Endothelial cell of umbilical vein (primary cell): ENCODE results near the gene MYO9A. TPM values are rescaled to one million over a fixed set of nuclear protein-coding genes. Genes with fewer than 3 reads are reported as not detected.

ENCODE experiments used
- BruUV-seq: library from RNA; stranded (reverse); fragments of 400-500 nt; replicated peaks from 2 replicates; lab custom pipeline; 2021; lab: Mats Ljungman, UMichigan
- CTCF ChIA-PET: fragments of 300-600, 350-600 bp; sonication (Branson Sonifier 250); formaldehyde crosslinking; loops from one replicate; lab custom pipeline; 2021; ENCODE audit warnings: antibody characterized with exemption, inconsistent platforms; lab: Charles Lee
- POLR2A ChIA-PET: fragments of 300-600, 350-600 bp; sonication (Branson Sonifier 250); formaldehyde crosslinking; loops from one replicate; lab custom pipeline; 2021; ENCODE audit warnings: antibody characterized with exemption, inconsistent platforms; lab: Charles Lee
- DNase-seq: peaks from one replicate; pipeline ENCODE4 v3.0.0-alpha.2; 2011; ENCODE audit warnings: low read depth, low spot score
- FAIRE-seq: peaks from 2 replicates; lab custom pipeline; 2011; peaks lifted over from hg19 to GRCh38; lab: Jason Lieb, UNC
- H2AFZ ChIP-seq: 2 replicates; pipeline ENCODE4 v1.6.0; 2012; ENCODE audit warnings: low read depth, low read length, control low read depth, inconsistent platforms
- H3K27ac ChIP-seq: 2 replicates; pipeline ENCODE4 v1.5.1; 2011; ENCODE audit warnings: low read depth, mild to moderate bottlenecking, control low read depth, low read length, moderate library complexity; ENCODE audit not compliant: insufficient read depth
- H3K27me3 ChIP-seq, 2 experiments: 2 replicates each; pipeline versions ENCODE4 v1.6.0 to v1.6.1; 2011; ENCODE audit warnings: low read length in 2 of 2, mixed read lengths in 1 of 2; ENCODE audit not compliant: control insufficient read depth in 2 of 2, insufficient read depth in 2 of 2
- H3K36me3 ChIP-seq, 2 experiments: 2 replicates in 1 of 2; 3 replicates in 1 of 2; pipeline ENCODE4 v1.5.1; 2011; ENCODE audit warnings: low read length in 2 of 2, mild to moderate bottlenecking in 1 of 2, moderate library complexity in 1 of 2; ENCODE audit not compliant: control insufficient read depth in 2 of 2, insufficient read depth in 2 of 2; ENCODE audit errors: extremely low read depth in 1 of 2
- H3K4me1 ChIP-seq: 3 replicates; pipeline ENCODE4 v1.5.1; 2011; ENCODE audit warnings: mild to moderate bottlenecking, low read length; ENCODE audit not compliant: control insufficient read depth, insufficient read depth; ENCODE audit errors: extremely low read depth
- H3K4me2 ChIP-seq: 2 replicates; pipeline ENCODE4 v1.6.1; 2011; ENCODE audit warnings: low read length, control low read depth, mixed read lengths; ENCODE audit not compliant: insufficient read depth
- H3K4me3 ChIP-seq, 3 experiments: fragments of 200-600 bp in 1 of 3; sonication (generic), shearing (Covaris generic) in 1 of 3; replicated peaks in 1 of 3; 2 replicates each; pipeline ENCODE4 v1.5.1; 2011 to 2016; ENCODE audit warnings: control low read depth in 3 of 3, low read length in 3 of 3, mild to moderate bottlenecking in 2 of 3, inconsistent platforms in 1 of 3, low read depth in 1 of 3, moderate library complexity in 1 of 3; ENCODE audit not compliant: insufficient read depth in 1 of 3
- H3K79me2 ChIP-seq: 2 replicates; pipeline ENCODE4 v1.6.0; 2012; ENCODE audit warnings: low read length, inconsistent platforms; ENCODE audit not compliant: control insufficient read depth, insufficient read depth
- H3K9ac ChIP-seq: replicated peaks from 2 replicates; pipeline ENCODE3; 2011; ENCODE audit warnings: low read length, control low read depth; ENCODE audit not compliant: insufficient read depth; ENCODE audit errors: extremely low read depth
- H3K9me1 ChIP-seq: replicated peaks from 3 replicates; pipeline ENCODE4 v1.6.0; 2011; ENCODE audit warnings: mild to moderate bottlenecking, low read length; ENCODE audit not compliant: control insufficient read depth, insufficient read depth; ENCODE audit errors: extremely low read depth
- H3K9me3 ChIP-seq: replicated peaks from 2 replicates; pipeline ENCODE4 v1.5.1; 2012; ENCODE audit warnings: low read length, inconsistent platforms; ENCODE audit not compliant: control insufficient read depth, insufficient read depth
- H4K20me1 ChIP-seq: replicated peaks from 2 replicates; pipeline ENCODE3; 2011; ENCODE audit warnings: mild to moderate bottlenecking, low read length; ENCODE audit not compliant: control insufficient read depth, insufficient read depth; ENCODE audit errors: extremely low read depth
- CTCF ChIP-seq, 2 donors: IDR thresholded peaks; 1 replicate in 1 of 2; 2 replicates in 1 of 2; pipeline ENCODE4 v1.5.1; 2011; ENCODE audit warnings: low read length in 2 of 2, mild to moderate bottlenecking in 2 of 2, moderate library complexity in 2 of 2, control low read depth in 1 of 2, inconsistent platforms in 1 of 2, low read depth in 1 of 2; ENCODE audit not compliant: insufficient read depth in 1 of 2; ENCODE audit errors: extremely low read depth in 1 of 2
- EZH2 ChIP-seq: IDR thresholded peaks from 2 replicates; pipeline ENCODE4 v1.6.1; 2012; ENCODE audit warnings: borderline replicate concordance, low read depth, mild to moderate bottlenecking, moderate library complexity, low read length, inconsistent platforms; ENCODE audit not compliant: severe bottlenecking
- FOS ChIP-seq: IDR thresholded peaks from 2 replicates; pipeline ENCODE4 v1.6.1; 2011; ENCODE audit warnings: mild to moderate bottlenecking, low read length, moderate library complexity, borderline replicate concordance; ENCODE audit not compliant: insufficient read depth
- GATA2 ChIP-seq: IDR thresholded peaks from 2 replicates; pipeline ENCODE4 v1.7.0; 2011; ENCODE audit warnings: low read depth, mild to moderate bottlenecking, moderate library complexity, mixed read lengths, low read length; ENCODE audit not compliant: insufficient read length, insufficient read depth
- JUN ChIP-seq: IDR thresholded peaks from 2 replicates; pipeline ENCODE4 v1.6.1; 2011; ENCODE audit warnings: borderline replicate concordance, low read depth; ENCODE audit not compliant: insufficient read length, insufficient read depth
- MAX ChIP-seq: IDR thresholded peaks from 2 replicates; pipeline ENCODE4 v1.6.1; 2011; ENCODE audit not compliant: insufficient read depth, insufficient read length
- MYC ChIP-seq: IDR thresholded peaks from one replicate; pipeline ENCODE4 v1.6.1; 2011; ENCODE audit warnings: mild to moderate bottlenecking, low read depth, low read length
- POLR2A ChIP-seq: IDR thresholded peaks from 2 replicates; pipeline ENCODE4 v1.6.1; 2012; ENCODE audit warnings: low read depth, mild to moderate bottlenecking, control low read depth, low read length
- POLR2AphosphoS5 ChIP-seq: IDR thresholded peaks from 2 replicates; pipeline ENCODE4 v1.6.1; 2012; ENCODE audit warnings: low read depth, mild to moderate bottlenecking, control low read depth, low read length, moderate library complexity; ENCODE audit not compliant: insufficient read depth
- dilution Hi-C: fragments of 300-500 bp; cut with MboI; formaldehyde crosslinking; loops from one replicate; pipeline ENCODE4 v1.15.0; 2019; ENCODE audit warnings: low sequenced_read_pairs; ENCODE audit not compliant: extremely low pct_ligation_motif_present
- intact Hi-C: fragments of 100-400 bp; cut with micrococcal nuclease; formaldehyde crosslinking; loops from one replicate; pipeline ENCODE4 v1.10.0; 2022
- polyA plus RNA-seq, 4 experiments: library from polyadenylated mRNA; depleted of rRNA in 3 of 4; stranded (reverse) in 3 of 4; unstranded in 1 of 4; fragments of >200 nt; gene quantifications; 2 replicates each; pipeline versions ENCODE4 v1.2.1 to v1.2.3, GENCODE V29; 2011 to 2012; ENCODE audit warnings: missing spikeins in 1 of 4
- total RNA-seq: library from RNA; stranded (reverse); gene quantifications from 2 replicates; pipeline ENCODE4 v1.2.3, GENCODE V29; 2021

Gene MYO9A
- total and polyA plus RNA-seq, 2 donors (not counting 3 experiments of a cell fraction or from before 2014, with no cell fraction given), result 6.4 to 30.3 TPM

- intact Hi-C loops (no loop called here), dilution Hi-C loops (no loop called here)
- H3K27me3 ChIP-seq, result no peaks in the 10 kb centered on the region
- no peak overlapping the region for H3K4me3 ChIP-seq
- H3K9me1 ChIP-seq, result no peaks in the 10 kb centered on the region
- no peak overlapping the region for H3K27ac ChIP-seq
- H3K9me3 ChIP-seq, result no peaks in the 10 kb centered on the region
- DNase-seq (no peak), FAIRE-seq (no peak)
- no peaks in the 10 kb centered on the region for H4K20me1 ChIP-seq
- ChIA-PET POLR2A (no interaction called here), CTCF (interaction anchor here (1.6 kb wide), 1 partner anchor 19 kb away, joined by 5 read pairs; no protein-coding TSS in a partner anchor)
- no peak overlapping the region for H3K9ac ChIP-seq
- H3K36me3 ChIP-seq, result no peaks in the 10 kb centered on the region
- no peak overlapping the region for H3K4me2 ChIP-seq
- TF ChIP-seq EZH2 (no peak), MYC (no peak), GATA2 (no peak), CTCF (IDR thresholded peaks at IDR 0.05; ENCODE audit: extremely low read depth in 1 of 2, insufficient read depth in 1 of 2, low read depth in 1 of 2, low read length in 2 of 2) (no peak), POLR2A (no peak), POLR2AphosphoS5 (no peak), MAX (no peak), FOS (no peak), JUN (no peak)
- H2AFZ ChIP-seq, result no peak overlapping the region
- no peaks in the 10 kb centered on the region for H3K4me1 ChIP-seq
- no peaks in the 10 kb centered on the region for H3K79me2 ChIP-seq
- no TSS peak for BruUV-seq
Observed at GRCh38 chr15:72136170-72137051, 18.5 kb upstream of the MYO9A start.
